ENCODE results near the gene SLC39A10. TPM values are rescaled to one million over a fixed set of nuclear protein-coding genes. Genes with fewer than 3 reads are reported as not detected.
A peak's percentile ranks its signal among the peaks of the same experiment; 100 is the strongest.

Gene SLC39A10
- total and polyA plus RNA-seq, 2 of the 4 experiments (the other 2 are of a cell fraction) = 17.6 to 64.7 TPM

GRCh38 chr2:195657634-195658540, 861 bp downstream of the SLC39A10 start:
- Histone ChIP-seq H3K4me1 (ENCODE audit: control insufficient read depth, insufficient read depth, low read length) (peaks cover 8% of the 10 kb centered on the region), H4K20me1 (ENCODE audit: insufficient read depth, low read length) (peaks cover 6% of the 10 kb centered on the region; the same call in 1 of the 2 replicates), H3K27ac (ENCODE audit: insufficient read depth, low read length) (peak overlapping the region; percentile 85), H3K14ac (replicated peaks; ENCODE audit: low read depth, low read length) (peak overlapping the region; percentile 100), H4K91ac (ENCODE audit: insufficient read depth, low read depth, low read length) (peak overlapping the region; percentile 91), H2AK9ac (replicated peaks; ENCODE audit: low read depth, low read length, poor library complexity) (peak overlapping the region; percentile 95), H3K4me3 (ENCODE audit: insufficient read depth, low read depth, low read length) (peak overlapping the region; percentile 96), H2BK120ac (ENCODE audit: low read depth, low read length) (peak overlapping the region; percentile 91), H3K9ac (ENCODE audit: low read depth, low read length) (peak overlapping the region; percentile 100), H3K27me3 (ENCODE audit: control insufficient read depth, insufficient read depth, low read length) (no peaks in the 10 kb centered on the region), H3K56ac (ENCODE audit: extremely low read depth, insufficient read depth, low read length) (peak overlapping the region; percentile 99), H3K23ac (ENCODE audit: low read depth, low read length) (peak overlapping the region; percentile 99), H2AK5ac (ENCODE audit: low read depth, low read length) (peak overlapping the region; percentile 94), H4K5ac (ENCODE audit: low read depth, low read length) (peak overlapping the region; percentile 32), H3K36me3 (ENCODE audit: control insufficient read depth, insufficient read depth, low read length) (no peaks in the 10 kb centered on the region), H3K79me1 (ENCODE audit: low read depth in 1 of 2, low read length in 2 of 2) (peaks cover 7 to 23% of the 10 kb centered on the region in 2 experiments), H4K8ac (ENCODE audit: low read depth in 2 of 2, low read length in 2 of 2) (peak overlapping the region; percentile 89 to 91), H3K9me1 (ENCODE audit: insufficient read depth, low read length) (peaks cover 9% of the 10 kb centered on the region), H2AFZ (replicated peaks; ENCODE audit: low read length, poor library complexity) (peak overlapping the region; percentile 83), H3K18ac (ENCODE audit: low read depth, low read length) (peak overlapping the region; percentile 97), H3K9me3 (ENCODE audit: control insufficient read depth, insufficient read depth, low read length) (no peaks in the 10 kb centered on the region), H2BK20ac (ENCODE audit: low read depth, low read length) (peak overlapping the region; percentile 92), H3K4me2 (ENCODE audit: low read depth, low read length) (peak overlapping the region; percentile 67), H2BK15ac (ENCODE audit: low read depth, low read length) (peak overlapping the region; percentile 46; the same call in 1 of the 3 replicates), H2BK5ac (ENCODE audit: low read depth, low read length, poor library complexity, severe bottlenecking) (peak overlapping the region; percentile 99), H3K4ac (ENCODE audit: low read depth, low read length) (peak overlapping the region; percentile 97)
- DNase-seq = peak; percentile 87
- BruUV-seq (replicated peaks) = no TSS peak
- peak; percentile 6; the same call in 1 of the 2 replicates for ATAC-seq (ENCODE audit: low read depth)
- ChIA-PET POLR2A (ENCODE audit: unreplicated experiment) (interaction anchor here (0.5 to 0.8 kb wide), 4 partner anchors 76 to 351 kb away, joined by 3 to 4 read pairs (median 4); no protein-coding TSS in a partner anchor), CTCF (no interaction called here)
- in situ Hi-C loops (cut with MboI; ENCODE audit: low sequenced_read_pairs) (loop anchor here (5.0 to 25.0 kb wide), 5 partner anchors 96 to 679 kb away; partner anchors contain the start of gene DNAH7), dilution Hi-C loops (cut with HindIII; ENCODE audit: low sequenced_read_pairs, unreplicated experiment) (no loop called here), intact Hi-C loops (cut with micrococcal nuclease) (loop anchor here (1.0 to 5.0 kb wide), 7 partner anchors 45 to 321 kb away; no protein-coding TSS in a partner anchor)
- 0% methylated on average over 9 of the region's 66 CpGs; no CpG with 5 or more reads in 1 of the 2 experiments for WGBS, 2 experiments (ENCODE audit: extremely low coverage in 2 of 2, insufficient read length in 1 of 2)
- TF ChIP-seq SMC3 (IDR thresholded peaks at IDR 0.05; ENCODE audit: low read depth, low read length) = 0 out of 2 replicates have a peak, but pooled peaks have one; percentile 14
- peak; percentile 29; the same call in 1 of the 2 replicates for TF ChIP-seq MAZ (IDR thresholded peaks at IDR 0.05; ENCODE audit: borderline replicate concordance, low read depth, low read length)
- TF ChIP-seq MXI1 (IDR thresholded peaks at IDR 0.05; ENCODE audit: borderline replicate concordance, low read depth, low read length) = peak; percentile 93
- peak; percentile 78 for TF ChIP-seq POLR2A (IDR thresholded peaks at IDR 0.05; ENCODE audit: low read depth, low read length)
- no peak for TF ChIP-seq ELK1 (IDR thresholded peaks at IDR 0.05; ENCODE audit: borderline replicate concordance, low read depth, low read length)
- 0 out of 2 replicates have a peak, but pooled peaks have one; percentile 4 for TF ChIP-seq CHD1 (IDR thresholded peaks at IDR 0.05; ENCODE audit: low read depth, low read length)
- TF ChIP-seq, protein P1, sequence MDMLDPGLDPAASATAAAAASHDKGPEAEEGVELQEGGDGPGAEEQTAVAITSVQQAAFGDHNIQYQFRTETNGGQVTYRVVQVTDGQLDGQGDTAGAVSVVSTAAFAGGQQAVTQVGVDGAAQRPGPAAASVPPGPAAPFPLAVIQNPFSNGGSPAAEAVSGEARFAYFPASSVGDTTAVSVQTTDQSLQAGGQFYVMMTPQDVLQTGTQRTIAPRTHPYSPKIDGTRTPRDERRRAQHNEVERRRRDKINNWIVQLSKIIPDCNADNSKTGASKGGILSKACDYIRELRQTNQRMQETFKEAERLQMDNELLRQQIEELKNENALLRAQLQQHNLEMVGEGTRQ (IDR thresholded peaks at IDR 0.05; ENCODE audit: low read depth, low read length) = peak; percentile 87
- TF ChIP-seq CTCF (conservative IDR thresholded peaks at IDR 0.05; ENCODE audit: low read depth, low read length) = no peak
- no peak for TF ChIP-seq BHLHE40 (IDR thresholded peaks at IDR 0.05; ENCODE audit: low read depth, low read length)
- no peak for TF ChIP-seq CEBPB (IDR thresholded peaks at IDR 0.05; ENCODE audit: low read depth, low read length)

Data from IMR-90 (cell line).